Common myeloid progenitor, CD34-positive (primary cell): ENCODE results near the gene PSTPIP1.

ENCODE experiments used
- CTCF ChIA-PET: fragments of 350-600 bp; sonication (Branson Sonifier 250); formaldehyde crosslinking; loops from one replicate; lab custom pipeline; 2021; ENCODE audit warnings: antibody characterized with exemption; lab: Charles Lee
- POLR2A ChIA-PET: fragments of 350-600 bp; sonication (Branson Sonifier 250); formaldehyde crosslinking; loops from one replicate; lab custom pipeline; 2021; ENCODE audit warnings: antibody characterized with exemption; lab: Charles Lee
- DNase-seq, 3 donors: peaks; one replicate each; pipeline versions ENCODE4 v3.0.0 to v3.0.0-alpha.2; 2013
- H3K27ac ChIP-seq, 2 experiments: 1 replicate in 1 of 2; 2 replicates in 1 of 2; pipeline ENCODE4 v1.7.0; 2013; ENCODE audit warnings: inconsistent platforms in 2 of 2, low read length in 2 of 2, mild to moderate bottlenecking in 2 of 2, low read depth in 1 of 2, moderate library complexity in 1 of 2; ENCODE audit not compliant: severe bottlenecking in 2 of 2, insufficient read depth in 1 of 2, poor library complexity in 1 of 2
- H3K27me3 ChIP-seq, 5 experiments: replicated peaks in 2 of 5; 1 replicate in 3 of 5; 2 replicates in 2 of 5; pipeline versions ENCODE4 v1.6.1 to v1.7.0; 2013; ENCODE audit warnings: low read length in 4 of 5, mild to moderate bottlenecking in 2 of 5, moderate library complexity in 2 of 5, inconsistent platforms in 1 of 5; ENCODE audit not compliant: insufficient read depth in 5 of 5, control insufficient read depth in 4 of 5
- H3K36me3 ChIP-seq, 4 experiments: 1 replicate in 2 of 4; 2 replicates in 2 of 4; pipeline versions ENCODE4 v1.6.1 to v1.7.0; 2013; ENCODE audit warnings: low read length in 3 of 4, control low read depth in 1 of 4, mild to moderate bottlenecking in 1 of 4; ENCODE audit not compliant: control insufficient read depth in 4 of 4, insufficient read depth in 4 of 4
- H3K4me1 ChIP-seq, 4 experiments: 1 replicate in 3 of 4; 2 replicates in 1 of 4; pipeline versions ENCODE4 v1.6.1 to v1.7.1; 2013; ENCODE audit warnings: low read length in 3 of 4, mild to moderate bottlenecking in 3 of 4, control low read depth in 1 of 4, inconsistent platforms in 1 of 4, moderate library complexity in 1 of 4; ENCODE audit not compliant: control insufficient read depth in 4 of 4, insufficient read depth in 4 of 4; ENCODE audit errors: control extremely low read depth in 1 of 4
- H3K4me3 ChIP-seq, 7 experiments: 1 replicate in 4 of 7; 2 replicates in 3 of 7; pipeline versions ENCODE4 v1.5.1 to v1.7.0; 2013; ENCODE audit warnings: mild to moderate bottlenecking in 7 of 7, low read length in 6 of 7, moderate library complexity in 6 of 7, inconsistent platforms in 2 of 7, low read depth in 2 of 7, control low read depth in 1 of 7; ENCODE audit not compliant: insufficient read depth in 4 of 7, control insufficient read depth in 1 of 7; ENCODE audit errors: extremely low read depth in 1 of 7
- H3K9me3 ChIP-seq, 5 experiments: 1 replicate in 4 of 5; 2 replicates in 1 of 5; pipeline versions ENCODE4 v1.6.1 to v1.7.1; 2013; ENCODE audit warnings: low read length in 4 of 5, mild to moderate bottlenecking in 2 of 5, inconsistent platforms in 1 of 5, low read depth in 1 of 5, moderate library complexity in 1 of 5; ENCODE audit not compliant: control insufficient read depth in 4 of 5, insufficient read depth in 2 of 5; ENCODE audit errors: control extremely low read depth in 1 of 5
- WGBS: methylation state at CpG from one replicate; pipeline ENCODE4 v1.1.5; 2013; ENCODE audit not compliant: insufficient coverage; 5-methylcytosine and 5-hydroxymethylcytosine counted together

Gene PSTPIP1

DNA sequence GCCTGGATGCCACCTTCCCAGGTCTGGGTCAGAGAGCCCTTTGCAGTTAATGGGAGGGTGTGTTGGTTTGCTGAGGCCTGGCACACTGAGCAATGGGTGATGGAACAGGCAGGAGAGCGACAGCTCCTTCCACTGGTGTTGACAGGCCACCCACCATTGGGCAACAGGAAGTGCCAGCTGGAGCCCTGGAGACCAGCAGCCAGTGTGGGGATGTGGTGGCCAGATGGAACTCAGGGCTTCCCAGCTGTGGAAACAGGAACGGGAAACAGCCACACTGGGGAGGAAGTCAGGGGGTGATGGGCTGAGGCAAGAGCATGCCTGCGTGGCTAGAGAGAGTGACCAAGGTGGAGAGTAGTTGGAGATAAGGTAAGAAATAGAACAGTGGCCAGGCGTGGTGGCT lies 9.3 kb downstream of the PSTPIP1 start:
- Histone ChIP-seq H3K9me3 (no peaks in the 10 kb centered on the region), H3K4me3 (peak overlapping the region in 1 of 7 experiments; percentile 27), H3K36me3 (peaks cover 0 to 5% (median 2%) of the 10 kb centered on the region in 4 experiments), H3K4me1 (peaks cover 2 to 52% (median 26%) of the 10 kb centered on the region in 4 experiments), H3K27ac (no peak overlapping the region), H3K27me3 (no peaks in the 10 kb centered on the region)
- ChIA-PET POLR2A (no interaction called here), CTCF (interaction anchor here (0.8 to 1.4 kb wide), 2 partner anchors 9 to 31 kb away, joined by 3 to 5 read pairs; no protein-coding TSS in a partner anchor)
- peak in 2 of 3 donors; percentile 78 to 79 for DNase-seq
- 70% methylated on average over 3 of the region's 4 CpGs for WGBS

DNA sequence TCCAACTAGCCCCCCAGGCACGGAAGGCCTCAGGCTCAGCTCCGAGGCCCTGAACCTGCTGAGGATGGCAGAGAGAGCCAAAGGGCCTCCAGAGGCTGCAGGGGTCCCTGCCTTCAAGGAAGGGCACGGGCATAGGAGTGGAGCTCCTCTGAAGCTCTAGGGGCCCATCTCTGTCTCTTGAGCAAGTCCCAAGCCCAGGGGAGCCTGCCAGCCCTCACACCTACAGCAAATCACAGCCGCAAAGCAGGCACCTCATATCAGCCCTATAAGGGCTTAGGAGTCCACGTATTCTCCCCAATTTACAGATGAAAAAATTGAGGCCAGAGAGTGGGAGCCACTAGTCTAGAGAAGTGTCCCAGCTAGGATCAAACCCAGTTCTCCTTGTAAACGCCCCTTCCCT lies 14.2 kb downstream of the PSTPIP1 start:
- DNase-seq: no peak
- Histone ChIP-seq H3K4me3 (no peak overlapping the region), H3K27ac (no peak overlapping the region), H3K27me3 (no peaks in the 10 kb centered on the region), H3K36me3 (peaks cover 0 to 5% (median 2%) of the 10 kb centered on the region in 4 experiments), H3K4me1 (peaks cover 6 to 28% (median 22%) of the 10 kb centered on the region in 4 experiments), H3K9me3 (no peaks in the 10 kb centered on the region)
- CTCF ChIA-PET: no interaction called here
- POLR2A ChIA-PET: no interaction called here
- 98% methylated on average over 6 of the region's 6 CpGs for WGBS

GRCh38 chr15:77009646-77010311 lies 14.9 kb downstream of the PSTPIP1 start:
- ChIA-PET CTCF (interaction anchor here (1.1 kb wide), 1 partner anchor 25 kb away, joined by 3 read pairs; no protein-coding TSS in a partner anchor), POLR2A (no interaction called here)
- Histone ChIP-seq H3K4me3 (no peak overlapping the region), H3K27me3 (no peaks in the 10 kb centered on the region), H3K27ac (no peak overlapping the region), H3K36me3 (peaks cover 0 to 5% (median 2%) of the 10 kb centered on the region in 4 experiments), H3K4me1 (peaks cover 6 to 30% (median 27%) of the 10 kb centered on the region in 4 experiments), H3K9me3 (no peaks in the 10 kb centered on the region)
- DNase-seq: no peak
- WGBS: 97% methylated on average over 11 of the region's 14 CpGs

- Histone ChIP-seq H3K4me3 (no peak overlapping the region), H3K27ac (no peak overlapping the region), H3K9me3 (no peaks in the 10 kb centered on the region), H3K4me1 (peaks cover 6 to 36% (median 29%) of the 10 kb centered on the region in 4 experiments), H3K36me3 (peaks cover 0 to 5% (median 2%) of the 10 kb centered on the region in 4 experiments), H3K27me3 (no peaks in the 10 kb centered on the region)
- CTCF ChIA-PET: interaction anchor here (1.1 to 1.5 kb wide), 2 partner anchors 13 to 25 kb away, joined by 3 to 7 read pairs; no protein-coding TSS in a partner anchor
- WGBS: 96% methylated on average over 3 of the region's 4 CpGs
- DNase-seq: no peak
- POLR2A ChIA-PET: no interaction called here
Measured at GRCh38 chr15:77010312-77010686, 15.4 kb downstream of the PSTPIP1 start.

GRCh38 chr15:77010857-77011256 lies 15.9 kb downstream of the PSTPIP1 start:
- H3K27ac ChIP-seq: no peak overlapping the region

GRCh38 chr15:77012117-77012712 lies 17.3 kb downstream of the PSTPIP1 start:
- Histone ChIP-seq H3K4me3 (no peak overlapping the region), H3K27ac (no peak overlapping the region), H3K27me3 (no peaks in the 10 kb centered on the region), H3K36me3 (peaks cover 0 to 2% (median under 1%) of the 10 kb centered on the region in 4 experiments), H3K4me1 (peaks cover 6 to 53% (median 45%) of the 10 kb centered on the region in 4 experiments), H3K9me3 (no peaks in the 10 kb centered on the region)
- ChIA-PET POLR2A (no interaction called here), CTCF (interaction anchor here (0.9 to 2.1 kb wide), 6 partner anchors 11 to 39 kb away, joined by 3 to 11 read pairs (median 4); no protein-coding TSS in a partner anchor)
- 100% methylated on average over 2 of the region's 3 CpGs for WGBS
- DNase-seq: no peak

More at GRCh38 chr15:77010857-77011256, 15.9 kb downstream of the PSTPIP1 start:
- 89% methylated on average over 2 of the region's 4 CpGs for WGBS
- DNase-seq: no peak
- Histone ChIP-seq H3K9me3 (no peaks in the 10 kb centered on the region), H3K27me3 (no peaks in the 10 kb centered on the region), H3K36me3 (peaks cover 0 to 5% (median 2%) of the 10 kb centered on the region in 4 experiments), H3K4me1 (peaks cover 6 to 41% (median 35%) of the 10 kb centered on the region in 4 experiments), H3K4me3 (no peak overlapping the region)
- ChIA-PET POLR2A (no interaction called here), CTCF (interaction anchor here (1.1 to 1.5 kb wide), 3 partner anchors 12 to 38 kb away, joined by 3 to 7 read pairs (median 3); no protein-coding TSS in a partner anchor)
